Measurements from ENCODE around the gene PPCS. TPM values are rescaled to one million over a fixed set of nuclear protein-coding genes. Genes with fewer than 3 reads are reported as not detected.
"Not testable (repeated sequence)": the region's sequence is repeated elsewhere in the genome, so short reads cannot be mapped to it uniquely, and the experiment has no call there.

The PPCS gene
- total and polyA plus RNA-seq, 2 donors, result 38.0 to 63.8 TPM

GRCh38 chr1:42463921-42464320 is 7.6 kb downstream of the PPCS start:
- WGBS, result 77% methylated on average over 3 of the region's 3 CpGs
- Histone ChIP-seq H3K36me3 (ENCODE audit: insufficient read depth) (no peaks in the 10 kb centered on the region), H3K27ac (ENCODE audit: low read depth) (no peak overlapping the region), H3K4me3 (ENCODE audit: low read depth, low read length) (no peak overlapping the region), H3K4me1 (ENCODE audit: insufficient read depth) (peaks cover 1% of the 10 kb centered on the region)
- no peak for DNase-seq (ENCODE audit: extremely low spot score)

GRCh38 chr1:42466030-42466429 is 9.7 kb downstream of the PPCS start:
- no peak for DNase-seq (ENCODE audit: extremely low spot score)
- Histone ChIP-seq H3K36me3 (ENCODE audit: insufficient read depth) (no peaks in the 10 kb centered on the region), H3K4me3 (ENCODE audit: low read depth, low read length) (no peak overlapping the region), H3K27ac (ENCODE audit: low read depth) (no peak overlapping the region), H3K4me1 (ENCODE audit: insufficient read depth) (peaks cover 1% of the 10 kb centered on the region)
- WGBS, result 81% methylated on average over 2 of the region's 2 CpGs

DNA sequence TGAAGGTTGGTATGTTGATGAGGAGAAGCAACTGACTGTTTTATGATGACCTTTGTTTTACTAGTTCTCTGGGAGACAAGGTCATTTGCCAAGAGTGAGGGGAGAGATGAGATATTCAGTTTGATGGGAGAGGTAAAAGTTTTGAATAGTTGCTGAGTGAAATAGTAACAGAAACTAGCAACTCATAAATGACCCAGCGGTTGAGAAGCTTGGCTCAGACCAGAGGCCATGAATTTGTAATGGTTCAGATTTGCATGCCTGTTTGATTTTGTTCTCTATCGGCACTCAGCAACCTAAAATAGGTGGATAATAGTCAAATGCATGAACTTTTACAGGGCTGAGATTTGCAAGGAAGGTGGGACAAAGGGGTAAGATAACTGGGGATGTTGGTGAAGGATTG is 13.4 kb downstream of the PPCS start:
- H3K27ac ChIP-seq (ENCODE audit: low read depth), result no peak overlapping the region
- no peak overlapping the region for H3K4me3 ChIP-seq (ENCODE audit: low read depth, low read length)
- DNase-seq (ENCODE audit: extremely low spot score), result no peak
- no peaks in the 10 kb centered on the region for H3K4me1 ChIP-seq (ENCODE audit: insufficient read depth)
- H3K36me3 ChIP-seq (ENCODE audit: insufficient read depth), result no peaks in the 10 kb centered on the region
- 88% methylated on average over 2 of the region's 2 CpGs for WGBS

GRCh38 chr1:42476605-42477004 is 20.3 kb downstream of the PPCS start:
- no peak for DNase-seq (ENCODE audit: extremely low spot score)
- Histone ChIP-seq H3K4me3 (ENCODE audit: low read depth, low read length) (no peak overlapping the region), H3K4me1 (ENCODE audit: insufficient read depth) (no peaks in the 10 kb centered on the region), H3K36me3 (ENCODE audit: insufficient read depth) (no peaks in the 10 kb centered on the region), H3K27ac (ENCODE audit: low read depth) (no peak overlapping the region)
- WGBS, result 90% methylated on average over 4 of the region's 4 CpGs

GRCh38 chr1:42477354-42477753 is 21.0 kb downstream of the PPCS start:
- 80% methylated on average over 4 of the region's 4 CpGs for whole genome bisulfite sequencing
- not testable (repeated sequence) for H3K4me1 ChIP-seq (ENCODE audit: insufficient read depth); H3K4me3 ChIP-seq (ENCODE audit: low read depth, low read length); H3K36me3 ChIP-seq (ENCODE audit: insufficient read depth); H3K27ac ChIP-seq (ENCODE audit: low read depth); DNase-seq (ENCODE audit: extremely low spot score)

GRCh38 chr1:42477775-42478174 is 21.4 kb downstream of the PPCS start:
- DNase-seq (ENCODE audit: extremely low spot score), result no peak
- Histone ChIP-seq H3K36me3 (ENCODE audit: insufficient read depth) (no peaks in the 10 kb centered on the region), H3K27ac (ENCODE audit: low read depth) (no peak overlapping the region), H3K4me1 (ENCODE audit: insufficient read depth) (no peaks in the 10 kb centered on the region), H3K4me3 (ENCODE audit: low read depth, low read length) (no peak overlapping the region)
- WGBS, result 94% methylated on average over 3 of the region's 3 CpGs

DNA sequence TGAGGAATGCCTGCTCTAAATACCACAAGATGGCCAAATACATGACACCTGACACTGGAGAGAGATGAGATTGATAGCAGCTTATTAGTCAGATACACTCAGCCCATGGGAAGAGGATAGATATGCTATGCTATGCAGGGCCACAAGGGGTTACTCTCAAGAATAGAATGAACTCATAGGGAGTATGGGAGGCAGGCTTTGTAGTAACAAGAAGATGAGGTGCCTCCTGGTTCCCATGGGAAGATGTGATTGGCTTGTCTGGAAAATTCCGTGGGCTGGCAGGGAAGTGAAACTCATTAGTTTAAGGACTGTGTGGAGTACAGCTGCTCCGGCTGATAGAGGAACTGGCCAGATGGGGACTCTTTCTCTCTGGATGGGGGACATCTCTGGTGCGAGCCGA is 23.3 kb downstream of the PPCS start:
- Histone ChIP-seq H3K4me3 (ENCODE audit: low read depth, low read length) (no peak overlapping the region), H3K4me1 (ENCODE audit: insufficient read depth) (no peaks in the 10 kb centered on the region), H3K27ac (ENCODE audit: low read depth) (no peak overlapping the region), H3K36me3 (ENCODE audit: insufficient read depth) (no peaks in the 10 kb centered on the region)
- WGBS, result 67% methylated on average over 4 of the region's 4 CpGs
- DNase-seq (ENCODE audit: extremely low spot score), result no peak

DNA sequence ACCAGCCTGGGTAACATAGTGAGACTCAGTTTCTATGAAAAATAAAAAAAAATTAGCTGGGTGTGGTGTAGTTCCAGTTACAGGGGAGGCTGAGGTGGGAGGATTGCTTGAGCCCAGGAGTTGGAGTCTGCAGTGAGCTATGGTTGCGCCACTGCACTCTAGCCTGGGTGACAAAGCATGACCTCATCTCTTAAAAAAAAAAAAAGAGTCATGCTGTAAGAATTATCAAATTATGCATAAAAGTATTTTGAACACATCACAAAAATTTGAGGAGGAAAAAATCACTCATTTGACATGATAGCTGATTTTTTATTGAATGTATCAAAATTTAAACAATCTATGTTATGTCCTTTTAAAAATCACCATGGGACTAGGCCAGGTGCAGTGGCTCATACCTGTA is 24.6 kb downstream of the PPCS start:
- no peak for DNase-seq (ENCODE audit: extremely low spot score)
- no peak overlapping the region for H3K27ac ChIP-seq (ENCODE audit: low read depth)
- H3K4me1 ChIP-seq (ENCODE audit: insufficient read depth), result no peaks in the 10 kb centered on the region
- WGBS, result 96% methylated on average over 1 of the region's 1 CpG
- no peak overlapping the region for H3K4me3 ChIP-seq (ENCODE audit: low read depth, low read length)
- H3K36me3 ChIP-seq (ENCODE audit: insufficient read depth), result no peaks in the 10 kb centered on the region

- 87% methylated on average over 2 of the region's 2 CpGs for WGBS
- no peak overlapping the region for H3K4me3 ChIP-seq (ENCODE audit: low read depth, low read length)
- H3K36me3 ChIP-seq (ENCODE audit: insufficient read depth), result no peaks in the 10 kb centered on the region
- no peak overlapping the region for H3K27ac ChIP-seq (ENCODE audit: low read depth)
- no peak for DNase-seq (ENCODE audit: extremely low spot score)
- no peaks in the 10 kb centered on the region for H3K4me1 ChIP-seq (ENCODE audit: insufficient read depth)
These were observed 26.4 kb downstream of the PPCS start for GRCh38 chr1:42482635-42483153.

GRCh38 chr1:42484382-42484781 is 28.0 kb downstream of the PPCS start:
- DNase-seq (ENCODE audit: extremely low spot score), result no peak
- 65% methylated on average over 2 of the region's 2 CpGs for WGBS

DNA sequence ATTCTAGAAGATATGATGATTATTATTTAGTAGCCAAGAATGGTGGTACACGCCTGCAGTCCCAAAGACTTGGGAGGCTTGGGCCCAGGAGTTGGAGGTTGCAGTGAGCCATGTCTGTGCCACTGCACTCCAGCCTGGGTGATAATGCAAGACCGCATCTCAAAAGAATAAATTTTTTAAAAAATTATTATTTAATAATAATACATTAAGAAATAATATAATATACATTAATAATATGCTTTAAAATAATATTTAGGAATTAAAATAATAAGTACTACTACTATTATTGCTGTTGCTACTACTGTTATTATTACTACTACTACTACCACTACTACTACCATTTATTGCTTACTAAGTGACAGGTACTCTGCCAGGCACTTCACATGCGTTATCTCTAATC is 33.9 kb downstream of the PPCS start:
- no peak overlapping the region for H3K27ac ChIP-seq (ENCODE audit: low read depth)
- WGBS, result 96% methylated on average over 3 of the region's 3 CpGs
- H3K4me1 ChIP-seq (ENCODE audit: insufficient read depth), result no peaks in the 10 kb centered on the region
- DNase-seq (ENCODE audit: extremely low spot score), result no peak
- no peak overlapping the region for H3K4me3 ChIP-seq (ENCODE audit: low read depth, low read length)
- no peaks in the 10 kb centered on the region for H3K36me3 ChIP-seq (ENCODE audit: insufficient read depth)

More at GRCh38 chr1:42484382-42484781, 28.0 kb downstream of the PPCS start:
- Histone ChIP-seq H3K36me3 (ENCODE audit: insufficient read depth) (no peaks in the 10 kb centered on the region), H3K4me3 (ENCODE audit: low read depth, low read length) (no peak overlapping the region), H3K4me1 (ENCODE audit: insufficient read depth) (no peaks in the 10 kb centered on the region), H3K27ac (ENCODE audit: low read depth) (no peak overlapping the region)

GRCh38 chr1:42502031-42502430 is 45.7 kb downstream of the PPCS start:
- H3K36me3 ChIP-seq (ENCODE audit: insufficient read depth); H3K4me3 ChIP-seq (ENCODE audit: low read depth, low read length); H3K27ac ChIP-seq (ENCODE audit: low read depth); H3K4me1 ChIP-seq (ENCODE audit: insufficient read depth); DNase-seq (ENCODE audit: extremely low spot score): not testable (repeated sequence)
- 91% methylated on average over 11 of the region's 11 CpGs for WGBS

- Histone ChIP-seq H3K4me3 (ENCODE audit: low read depth, low read length) (no peak overlapping the region), H3K4me1 (ENCODE audit: insufficient read depth) (no peaks in the 10 kb centered on the region), H3K36me3 (ENCODE audit: insufficient read depth) (peaks cover 6% of the 10 kb centered on the region), H3K27ac (ENCODE audit: low read depth) (no peak overlapping the region)
- 91% methylated on average over 2 of the region's 2 CpGs for WGBS
- DNase-seq (ENCODE audit: extremely low spot score), result no peak
These were observed 48.3 kb downstream of the PPCS start for GRCh38 chr1:42504535-42505128.

DNA sequence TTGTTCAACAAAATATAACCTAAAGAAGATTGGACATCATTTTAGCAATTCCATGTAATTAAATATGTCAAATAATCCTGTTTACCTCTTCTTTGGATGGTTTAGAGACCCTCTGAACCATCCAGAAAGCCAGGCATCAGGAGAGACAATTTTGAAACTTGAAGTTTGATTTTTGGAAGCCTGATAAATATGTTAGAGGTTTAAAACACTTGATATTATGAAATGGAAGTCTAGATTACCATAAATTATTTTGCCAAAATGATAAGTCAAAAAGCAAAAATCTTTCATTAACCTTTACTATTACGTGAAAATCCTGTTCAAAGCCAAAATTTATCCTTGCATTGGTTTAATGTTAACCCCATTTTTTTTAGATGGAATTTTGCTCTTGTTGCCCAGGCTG is 50.2 kb downstream of the PPCS start:
- Histone ChIP-seq H3K36me3 (ENCODE audit: insufficient read depth) (peaks cover 6% of the 10 kb centered on the region), H3K27ac (ENCODE audit: low read depth) (no peak overlapping the region), H3K4me3 (ENCODE audit: low read depth, low read length) (no peak overlapping the region), H3K4me1 (ENCODE audit: insufficient read depth) (no peaks in the 10 kb centered on the region)
- DNase-seq (ENCODE audit: extremely low spot score), result no peak
- 87% methylated on average over 1 of the region's 1 CpG for WGBS

All from urinary bladder (tissue), 4 donors.